Stomach (tissue), 4 donors: ENCODE data around the gene MRPL33.

ENCODE experiments used
- EP300 ChIP-seq: sonication (generic); formaldehyde crosslinking; IDR thresholded peaks from one replicate; pipeline ENCODE4 v1.6.1; 2017; ENCODE audit warnings: antibody characterized with exemption
- POLR2A ChIP-seq, 4 donors: fragments of 450-650 bp; IDR thresholded peaks; one replicate each; pipeline ENCODE4 v1.6.1; 2016; ENCODE audit warnings: antibody characterized with exemption in 4 of 4, control low read depth in 2 of 4, mild to moderate bottlenecking in 1 of 4, moderate library complexity in 1 of 4
- POLR2AphosphoS5 ChIP-seq, 3 donors: sonication (generic); formaldehyde crosslinking; IDR thresholded peaks; one replicate each; pipeline ENCODE4 v1.6.1; 2016; ENCODE audit warnings: antibody characterized with exemption in 3 of 3
- TF ChIP-seq, protein P1 (sequence below), 7 experiments: fragments of 450-650 bp in 4 of 7; fragments of 200-600 bp in 3 of 7; sonication (generic) in 3 of 7; IDR thresholded peaks; one replicate each; pipeline ENCODE4 v1.5.1; 2016 to 2019; ENCODE audit warnings: antibody characterized with exemption in 7 of 7, control low read depth in 2 of 7, mild to moderate bottlenecking in 1 of 7

DNA sequence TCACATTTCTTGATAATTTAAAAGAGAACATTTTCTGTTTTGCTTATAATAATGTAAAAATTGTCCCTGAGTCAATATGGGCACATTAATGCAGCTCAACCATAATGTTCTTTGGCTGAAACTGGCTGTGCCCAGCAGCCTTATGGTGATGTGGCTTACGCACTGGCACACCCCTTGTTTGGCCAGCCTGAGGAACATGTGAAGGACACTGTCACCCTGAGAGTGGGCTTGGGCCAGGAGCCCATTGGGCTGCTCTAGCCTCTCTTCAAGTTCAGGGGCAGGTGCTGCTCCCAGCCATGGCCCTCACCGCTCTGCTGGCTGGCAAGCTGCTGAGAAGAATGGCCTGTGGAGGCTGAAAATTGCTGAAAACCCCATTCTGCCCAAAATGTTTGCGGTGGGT, 37.5 kb downstream of the MRPL33 start:
- TF ChIP-seq, protein P1, sequence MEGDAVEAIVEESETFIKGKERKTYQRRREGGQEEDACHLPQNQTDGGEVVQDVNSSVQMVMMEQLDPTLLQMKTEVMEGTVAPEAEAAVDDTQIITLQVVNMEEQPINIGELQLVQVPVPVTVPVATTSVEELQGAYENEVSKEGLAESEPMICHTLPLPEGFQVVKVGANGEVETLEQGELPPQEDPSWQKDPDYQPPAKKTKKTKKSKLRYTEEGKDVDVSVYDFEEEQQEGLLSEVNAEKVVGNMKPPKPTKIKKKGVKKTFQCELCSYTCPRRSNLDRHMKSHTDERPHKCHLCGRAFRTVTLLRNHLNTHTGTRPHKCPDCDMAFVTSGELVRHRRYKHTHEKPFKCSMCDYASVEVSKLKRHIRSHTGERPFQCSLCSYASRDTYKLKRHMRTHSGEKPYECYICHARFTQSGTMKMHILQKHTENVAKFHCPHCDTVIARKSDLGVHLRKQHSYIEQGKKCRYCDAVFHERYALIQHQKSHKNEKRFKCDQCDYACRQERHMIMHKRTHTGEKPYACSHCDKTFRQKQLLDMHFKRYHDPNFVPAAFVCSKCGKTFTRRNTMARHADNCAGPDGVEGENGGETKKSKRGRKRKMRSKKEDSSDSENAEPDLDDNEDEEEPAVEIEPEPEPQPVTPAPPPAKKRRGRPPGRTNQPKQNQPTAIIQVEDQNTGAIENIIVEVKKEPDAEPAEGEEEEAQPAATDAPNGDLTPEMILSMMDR (IDR thresholded peaks at IDR 0.05) = no peak
- no peak for TF ChIP-seq EP300
- TF ChIP-seq POLR2A (IDR thresholded peaks at IDR 0.05) = no peak
- TF ChIP-seq POLR2AphosphoS5 (IDR thresholded peaks at IDR 0.05) = no peak
